Measurements from ENCODE around the gene EXOSC7. TPM values are rescaled to one million over a fixed set of nuclear protein-coding genes. Genes with fewer than 3 reads are reported as not detected.
"Not testable (repeated sequence)": the region's sequence is repeated elsewhere in the genome, so short reads cannot be mapped to it uniquely, and the experiment has no call there.

The EXOSC7 gene
- total RNA-seq, 2 experiments from 2014 or later, result 35.8 to 40.2 TPM

DNA sequence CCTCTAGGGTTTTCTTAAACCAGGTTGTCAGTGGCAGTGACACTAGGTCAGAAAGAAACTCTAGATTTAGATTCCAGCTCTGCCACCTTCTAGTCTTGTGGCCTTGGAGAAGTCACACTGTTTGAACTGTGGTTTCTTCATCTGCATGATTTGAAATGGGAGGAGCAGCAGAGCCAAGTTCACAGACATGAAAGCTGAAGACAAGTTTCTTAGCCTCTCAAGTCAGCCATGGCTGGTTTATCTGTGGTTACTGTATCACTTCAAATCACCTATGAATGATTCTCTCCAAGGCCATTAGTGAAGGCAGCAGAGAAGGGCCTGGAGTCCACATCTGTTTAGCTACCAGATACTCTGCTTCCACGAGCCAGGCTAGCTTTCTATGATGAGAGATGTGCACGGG is 65.6 kb downstream of the EXOSC7 start:
- CTCF ChIA-PET, result interaction anchor here (0.7 to 5.9 kb wide), 15 partner anchors 10 to 618 kb away, joined by 3 to 103 read pairs (median 4); partner anchors contain the start of gene TMEM158
- Mint-ChIP-seq H3K36me3 (ENCODE audit: low read depth) (no peaks in the 10 kb centered on the region), H3K27ac (peak overlapping the region; percentile 84), H3K9me3 (no peaks in the 10 kb centered on the region), H3K4me3 (no peak overlapping the region), H3K27me3 (peaks cover 26% of the 10 kb centered on the region), H3K4me1 (peaks cover 36% of the 10 kb centered on the region)
- POLR2A ChIA-PET, result interaction anchor here (0.6 to 0.9 kb wide), 2 partner anchors 169 to 421 kb away, joined by 3 to 4 read pairs; no protein-coding TSS in a partner anchor
- peak; percentile 55 for DNase-seq

DNA sequence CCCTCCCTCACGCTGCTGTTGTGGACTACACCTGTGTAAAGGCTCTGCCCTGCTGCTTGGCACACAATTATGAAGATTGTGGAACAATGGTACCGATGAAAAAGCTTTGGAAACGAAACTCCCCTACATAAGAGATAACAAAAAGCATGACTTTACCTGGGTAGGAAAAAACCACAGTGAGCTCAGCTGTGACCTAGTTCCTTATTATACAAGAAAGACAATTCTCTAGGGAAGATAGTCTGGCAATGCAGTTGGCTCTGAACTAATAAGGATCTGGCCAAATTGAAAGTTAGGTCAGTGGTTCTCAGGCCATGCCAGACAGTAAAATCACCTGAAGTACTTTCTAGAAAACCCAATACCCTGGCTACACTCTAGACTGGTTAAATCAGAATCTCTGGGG is 66.1 kb downstream of the EXOSC7 start:
- no peak overlapping the region for H3K4me3 Mint-ChIP-seq
- ChIA-PET POLR2A (interaction anchor here (0.9 kb wide), 1 partner anchor 168 kb away, joined by 3 read pairs; no protein-coding TSS in a partner anchor), CTCF (interaction anchor here (0.9 to 5.9 kb wide), 10 partner anchors 9 to 556 kb away, joined by 3 to 103 read pairs (median 4); partner anchors contain the start of gene TMEM158)
- peaks cover 33% of the 10 kb centered on the region for H3K4me1 Mint-ChIP-seq
- H3K9me3 Mint-ChIP-seq, result no peaks in the 10 kb centered on the region
- no peak for DNase-seq
- peaks cover 26% of the 10 kb centered on the region for H3K27me3 Mint-ChIP-seq
- H3K36me3 Mint-ChIP-seq (ENCODE audit: low read depth), result no peaks in the 10 kb centered on the region
- H3K27ac Mint-ChIP-seq, result peak overlapping the region; percentile 84

DNA sequence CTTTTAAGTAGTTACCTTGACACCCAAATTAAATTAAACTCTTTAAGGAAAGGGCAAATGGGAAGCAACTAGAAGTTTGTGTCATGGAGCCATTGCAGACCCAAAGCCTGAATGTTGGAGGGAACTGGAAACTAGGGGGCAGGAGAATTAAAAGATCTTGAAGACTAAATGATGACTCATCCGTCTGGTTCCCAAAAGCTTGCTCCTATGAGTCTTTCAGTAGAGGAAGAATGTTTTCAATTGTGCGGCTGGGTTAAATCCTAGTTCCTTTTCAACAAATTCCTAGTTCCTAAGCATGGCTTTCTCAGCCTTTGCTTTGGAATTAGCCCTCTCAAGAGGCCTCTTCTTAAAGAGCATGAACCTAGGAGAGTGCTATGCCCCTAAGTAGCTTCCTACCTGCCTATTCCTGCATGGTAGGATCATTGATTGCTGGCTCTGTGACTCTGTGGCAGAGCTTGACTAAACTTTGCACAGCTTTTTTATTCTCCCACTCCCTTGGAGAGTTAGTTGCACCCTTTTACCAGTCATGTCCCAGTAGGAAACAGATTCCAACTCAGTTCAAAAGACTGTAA is 67.8 kb downstream of the EXOSC7 start:
- no peaks in the 10 kb centered on the region for H3K36me3 Mint-ChIP-seq (ENCODE audit: low read depth)
- H3K4me3 Mint-ChIP-seq, result no peak overlapping the region
- no peaks in the 10 kb centered on the region for H3K9me3 Mint-ChIP-seq
- no peak overlapping the region for H3K27ac Mint-ChIP-seq
- ChIA-PET POLR2A (no interaction called here), CTCF (interaction anchor here (0.6 to 5.9 kb wide), 6 partner anchors 12 to 294 kb away, joined by 3 to 103 read pairs (median 4); no protein-coding TSS in a partner anchor)
- DNase-seq, result no peak
- H3K27me3 Mint-ChIP-seq, result peaks cover 33% of the 10 kb centered on the region
- H3K4me1 Mint-ChIP-seq, result peaks cover 29% of the 10 kb centered on the region

DNA sequence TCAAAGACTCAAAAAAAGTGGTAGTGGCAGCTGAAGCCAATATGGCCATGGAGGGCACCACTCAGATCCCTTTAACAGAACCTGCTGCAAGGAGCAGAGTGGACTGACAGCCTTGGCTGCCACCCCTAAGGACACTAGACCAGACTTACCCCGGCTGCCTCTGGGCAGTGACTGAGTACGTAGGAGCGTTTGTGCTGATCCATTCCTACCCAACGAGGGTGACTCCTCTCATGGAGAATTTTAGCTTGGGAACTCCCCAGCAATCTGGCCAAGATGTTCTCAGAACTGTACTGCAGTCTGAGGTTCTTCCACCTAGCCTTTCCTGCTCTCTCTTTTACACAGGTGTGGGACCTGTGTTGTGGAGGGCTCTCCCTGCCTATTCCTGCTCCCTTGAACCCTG is 72.2 kb downstream of the EXOSC7 start:
- no peaks in the 10 kb centered on the region for H3K9me3 Mint-ChIP-seq
- DNase-seq, result no peak
- no peaks in the 10 kb centered on the region for H3K36me3 Mint-ChIP-seq (ENCODE audit: low read depth)
- peaks cover 46% of the 10 kb centered on the region for H3K27me3 Mint-ChIP-seq
- ChIA-PET CTCF (interaction anchor here (0.6 to 2.1 kb wide), 2 partner anchors 162 to 527 kb away, joined by 3 to 10 read pairs; no protein-coding TSS in a partner anchor), POLR2A (no interaction called here)
- no peak overlapping the region for H3K4me3 Mint-ChIP-seq
- H3K4me1 Mint-ChIP-seq, result peaks cover 3% of the 10 kb centered on the region
- no peak overlapping the region for H3K27ac Mint-ChIP-seq

DNA sequence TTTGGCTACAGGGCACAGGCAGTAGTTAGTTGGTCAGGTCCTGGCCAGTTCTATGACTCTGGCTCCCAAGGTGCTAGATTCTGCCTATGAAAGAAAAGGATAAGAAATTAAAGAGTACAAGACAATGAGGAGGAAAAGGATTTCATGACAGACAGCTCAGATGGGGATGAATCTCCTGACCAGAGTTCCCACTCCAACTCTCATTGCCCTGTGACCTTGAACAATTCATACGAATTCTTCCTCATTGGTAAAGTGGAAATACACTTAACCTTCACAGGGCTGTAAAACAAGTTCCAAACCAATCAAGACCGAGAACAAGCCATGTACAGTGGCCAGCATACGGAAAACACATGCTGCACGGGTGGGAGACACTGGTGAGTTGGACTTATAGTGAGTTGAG is 73.8 kb downstream of the EXOSC7 start:
- ChIA-PET CTCF (interaction anchor here (2.1 to 2.3 kb wide), 2 partner anchors 9 to 160 kb away, joined by 6 to 10 read pairs; no protein-coding TSS in a partner anchor), POLR2A (no interaction called here)
- Mint-ChIP-seq H3K36me3 (ENCODE audit: low read depth) (no peaks in the 10 kb centered on the region), H3K4me1 (peaks cover 15% of the 10 kb centered on the region), H3K9me3 (no peaks in the 10 kb centered on the region), H3K4me3 (no peak overlapping the region), H3K27ac (no peak overlapping the region), H3K27me3 (peaks cover 42% of the 10 kb centered on the region)
- no peak for DNase-seq

DNA sequence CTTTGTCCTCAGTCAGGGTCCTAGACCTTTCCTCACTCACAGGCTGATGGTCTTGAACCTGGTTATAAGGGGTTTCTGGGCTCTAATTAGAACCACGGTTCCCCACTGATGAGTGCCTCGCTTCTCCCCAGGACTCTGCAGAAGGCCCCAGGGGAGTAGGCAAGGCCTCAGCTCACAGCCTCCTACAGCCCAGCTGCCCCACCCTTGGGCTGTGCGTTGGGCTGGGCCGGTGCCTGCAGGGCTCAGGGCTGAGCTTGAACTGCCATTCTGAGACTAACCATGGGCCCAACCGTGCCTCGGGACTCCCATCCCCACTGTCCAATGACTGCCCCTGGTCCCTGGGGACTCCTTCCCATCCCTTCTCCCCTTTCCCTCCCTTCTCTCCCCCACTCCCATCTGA is 75.6 kb downstream of the EXOSC7 start:
- H3K4me1 Mint-ChIP-seq, result peaks cover 21% of the 10 kb centered on the region
- H3K27ac Mint-ChIP-seq, result no peak overlapping the region
- H3K27me3 Mint-ChIP-seq, result peaks cover 32% of the 10 kb centered on the region
- ChIA-PET POLR2A (no interaction called here), CTCF (interaction anchor here (0.6 to 2.3 kb wide), 2 partner anchors 9 to 11 kb away, joined by 4 to 6 read pairs; no protein-coding TSS in a partner anchor)
- H3K36me3 Mint-ChIP-seq (ENCODE audit: low read depth), result no peaks in the 10 kb centered on the region
- no peak for DNase-seq
- H3K4me3 Mint-ChIP-seq, result no peak overlapping the region
- H3K9me3 Mint-ChIP-seq, result no peaks in the 10 kb centered on the region

DNA sequence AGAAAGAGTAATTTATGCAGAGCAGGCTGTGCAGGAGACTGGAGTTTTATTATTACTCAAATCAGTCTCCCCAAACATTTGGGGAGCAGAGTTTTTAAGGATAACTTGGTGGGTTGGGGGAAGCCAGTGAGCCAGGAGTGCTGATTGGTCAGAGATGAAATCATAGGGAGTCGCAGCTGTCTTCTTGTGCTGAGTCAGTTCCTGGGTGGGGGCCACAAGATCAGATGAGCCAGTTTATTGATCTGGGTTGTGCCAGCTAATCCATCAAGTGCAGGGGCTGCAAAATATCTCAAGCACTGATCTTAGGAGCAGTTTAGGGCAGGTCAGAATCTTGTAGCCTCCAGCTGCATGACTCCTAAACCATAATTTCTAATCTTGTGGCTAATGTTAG is 77.8 kb downstream of the EXOSC7 start:
- H3K36me3 Mint-ChIP-seq (ENCODE audit: low read depth); DNase-seq; H3K9me3 Mint-ChIP-seq; H3K4me3 Mint-ChIP-seq: not testable (repeated sequence)
- Mint-ChIP-seq H3K4me1 (peaks cover 27% of the 10 kb centered on the region), H3K27ac (peak overlapping the region; percentile 55), H3K27me3 (peaks cover 18% of the 10 kb centered on the region)
- ChIA-PET POLR2A (interaction anchor here (0.9 kb wide), 1 partner anchor 64 kb away, joined by 3 read pairs; no protein-coding TSS in a partner anchor), CTCF (interaction anchor here (1.1 to 4.4 kb wide), 2 partner anchors 11 to 12 kb away, joined by 3 to 24 read pairs; no protein-coding TSS in a partner anchor)

DNA sequence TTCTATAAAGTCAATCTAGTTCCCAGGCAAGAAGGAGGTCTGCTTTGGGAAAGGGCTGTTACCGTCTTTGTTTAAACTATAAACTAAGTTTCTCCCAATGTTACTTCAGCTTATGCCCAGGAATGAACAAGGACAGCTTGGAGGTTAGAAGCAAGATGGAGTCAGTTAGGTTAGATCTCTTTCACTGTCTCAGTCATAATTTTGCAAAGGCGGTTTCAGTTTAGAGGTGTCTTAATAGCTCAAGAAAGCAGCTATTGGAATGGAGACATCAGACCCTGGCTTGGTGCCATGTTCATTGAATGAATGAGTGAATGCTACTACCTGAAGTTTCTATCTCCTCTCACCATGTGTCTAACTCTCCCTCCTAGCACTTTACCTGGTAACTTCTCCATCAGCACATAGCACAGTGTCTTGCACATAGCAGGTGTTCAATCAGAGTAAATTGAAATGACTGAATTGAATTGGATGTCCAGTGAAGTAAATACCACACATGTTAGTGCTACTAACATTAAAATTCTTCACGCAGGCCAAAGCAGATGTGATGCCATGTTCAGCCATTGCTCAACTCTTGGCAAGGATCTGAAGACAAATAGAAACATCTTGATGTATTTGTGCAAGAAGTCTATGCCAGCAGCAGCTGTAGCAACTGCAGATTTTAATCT is 78.3 kb downstream of the EXOSC7 start:
- Mint-ChIP-seq H3K9me3 (no peaks in the 10 kb centered on the region), H3K4me1 (peaks cover 27% of the 10 kb centered on the region), H3K27me3 (peaks cover 15% of the 10 kb centered on the region), H3K36me3 (ENCODE audit: low read depth) (no peaks in the 10 kb centered on the region), H3K4me3 (no peak overlapping the region), H3K27ac (no peak overlapping the region)
- DNase-seq, result no peak
- CTCF ChIA-PET, result interaction anchor here (1.1 to 4.4 kb wide), 2 partner anchors 10 to 12 kb away, joined by 3 to 24 read pairs; no protein-coding TSS in a partner anchor
- POLR2A ChIA-PET, result interaction anchor here (0.9 kb wide), 1 partner anchor 64 kb away, joined by 3 read pairs; no protein-coding TSS in a partner anchor

DNA sequence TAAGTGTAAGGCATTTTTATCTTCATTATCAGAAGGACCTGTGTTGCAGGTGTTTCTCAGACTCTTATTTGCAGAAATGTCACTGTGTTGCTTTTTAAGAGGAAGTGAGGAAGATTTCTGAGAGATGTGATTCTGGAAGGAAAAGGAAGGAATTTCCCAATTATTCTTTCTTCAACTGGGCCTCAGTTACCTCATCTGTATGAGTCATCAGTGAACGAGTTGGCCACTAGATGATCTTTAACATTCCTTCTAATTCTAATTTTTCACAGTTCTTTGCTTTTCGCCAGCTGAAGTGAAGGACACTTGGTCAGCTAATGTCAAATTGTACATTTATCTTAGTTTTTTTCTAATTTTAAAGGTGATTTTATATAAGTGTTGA is 79.0 kb downstream of the EXOSC7 start:
- H3K4me3 Mint-ChIP-seq, result no peak overlapping the region
- H3K4me1 Mint-ChIP-seq, result peaks cover 27% of the 10 kb centered on the region
- H3K36me3 Mint-ChIP-seq (ENCODE audit: low read depth), result no peaks in the 10 kb centered on the region
- POLR2A ChIA-PET, result no interaction called here
- H3K27me3 Mint-ChIP-seq, result peaks cover 8% of the 10 kb centered on the region
- no peaks in the 10 kb centered on the region for H3K9me3 Mint-ChIP-seq
- no peak overlapping the region for H3K27ac Mint-ChIP-seq
- CTCF ChIA-PET, result interaction anchor here (0.6 to 4.4 kb wide), 5 partner anchors 13 to 601 kb away, joined by 3 to 24 read pairs (median 3); no protein-coding TSS in a partner anchor
- DNase-seq, result no peak

DNA sequence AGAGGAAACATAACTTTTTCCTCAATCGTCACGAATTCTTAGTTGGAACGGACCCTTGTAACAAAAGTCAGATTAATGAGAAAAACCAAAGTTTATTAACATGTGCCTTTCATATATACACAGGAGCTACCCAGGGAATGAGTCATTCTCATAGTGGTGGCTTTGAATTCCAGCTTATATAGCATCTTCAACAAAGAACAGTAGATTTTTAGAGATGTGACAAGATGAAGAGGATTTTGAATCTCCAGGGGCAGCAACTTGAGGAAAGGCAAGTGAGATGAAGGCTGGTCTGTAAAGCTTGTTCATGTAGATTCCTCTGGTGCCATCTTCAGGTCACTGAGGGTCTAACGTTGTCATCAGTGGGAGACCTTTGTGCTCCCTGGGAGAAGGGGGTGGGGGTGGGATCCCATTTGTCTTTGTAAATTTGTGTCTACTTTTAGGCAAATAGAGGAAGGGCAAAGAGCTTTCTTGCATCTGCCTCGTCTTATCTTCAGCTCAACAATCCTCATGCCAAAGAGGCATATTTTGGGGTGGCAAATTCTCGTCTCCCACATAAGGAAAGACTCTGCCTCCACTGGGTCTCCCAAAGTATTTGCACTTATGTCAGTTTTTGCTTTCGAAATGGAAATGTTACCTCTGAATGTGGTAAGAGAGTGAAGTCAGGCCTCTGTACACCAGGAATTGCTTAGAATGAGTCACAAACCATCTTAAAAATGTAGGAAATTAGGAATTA is 79.5 kb downstream of the EXOSC7 start:
- Mint-ChIP-seq H3K36me3 (ENCODE audit: low read depth) (no peaks in the 10 kb centered on the region), H3K4me1 (peaks cover 27% of the 10 kb centered on the region), H3K27ac (no peak overlapping the region), H3K4me3 (no peak overlapping the region), H3K27me3 (peaks cover 2% of the 10 kb centered on the region), H3K9me3 (no peaks in the 10 kb centered on the region)
- peak; percentile 47 for DNase-seq
- CTCF ChIA-PET, result interaction anchor here (0.6 to 4.4 kb wide), 7 partner anchors 14 to 600 kb away, joined by 3 to 24 read pairs (median 3); partner anchors contain the start of gene TMEM158
- POLR2A ChIA-PET, result no interaction called here

DNA sequence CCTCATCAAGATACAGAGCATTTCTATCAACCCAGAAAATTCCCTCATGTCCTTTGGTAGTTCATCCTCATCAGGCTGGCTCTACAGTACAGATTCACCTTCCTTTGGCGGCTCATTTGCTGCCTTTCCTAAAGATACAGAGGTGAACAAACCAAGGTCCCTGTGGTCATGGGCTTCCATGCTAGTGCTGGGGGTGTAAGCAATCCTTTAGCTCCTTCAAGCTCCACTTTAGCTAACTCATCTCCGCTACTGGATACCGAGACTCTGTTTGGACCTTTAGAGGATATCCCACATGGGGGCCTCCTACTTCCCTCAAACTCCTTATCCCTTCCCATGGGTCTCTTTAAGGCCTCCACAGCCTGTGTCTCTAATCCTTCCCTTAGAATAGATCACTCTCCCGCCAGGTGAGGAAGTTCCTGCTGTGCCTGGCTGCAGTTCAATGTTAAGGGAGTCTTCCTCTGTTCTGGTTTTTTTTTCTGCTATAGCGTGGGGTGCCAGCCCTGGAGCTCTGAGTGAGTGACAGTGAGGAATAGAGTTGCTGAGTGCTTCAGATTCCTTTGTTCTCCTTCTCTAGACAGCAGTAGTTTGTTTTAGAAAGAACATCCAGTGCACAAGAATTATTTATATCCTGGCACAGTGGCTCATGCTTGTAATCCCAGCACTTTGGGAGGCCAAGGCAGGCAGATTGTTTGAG is 80.7 kb downstream of the EXOSC7 start:
- H3K9me3 Mint-ChIP-seq, result no peaks in the 10 kb centered on the region
- H3K4me3 Mint-ChIP-seq, result no peak overlapping the region
- no peaks in the 10 kb centered on the region for H3K36me3 Mint-ChIP-seq (ENCODE audit: low read depth)
- DNase-seq, result no peak
- ChIA-PET POLR2A (no interaction called here), CTCF (interaction anchor here (1.0 to 4.4 kb wide), 4 partner anchors 15 to 170 kb away, joined by 3 to 24 read pairs (median 3); partner anchors contain the start of gene TMEM158)
- H3K27me3 Mint-ChIP-seq, result no peaks in the 10 kb centered on the region
- H3K27ac Mint-ChIP-seq, result no peak overlapping the region
- H3K4me1 Mint-ChIP-seq, result peaks cover 27% of the 10 kb centered on the region

DNA sequence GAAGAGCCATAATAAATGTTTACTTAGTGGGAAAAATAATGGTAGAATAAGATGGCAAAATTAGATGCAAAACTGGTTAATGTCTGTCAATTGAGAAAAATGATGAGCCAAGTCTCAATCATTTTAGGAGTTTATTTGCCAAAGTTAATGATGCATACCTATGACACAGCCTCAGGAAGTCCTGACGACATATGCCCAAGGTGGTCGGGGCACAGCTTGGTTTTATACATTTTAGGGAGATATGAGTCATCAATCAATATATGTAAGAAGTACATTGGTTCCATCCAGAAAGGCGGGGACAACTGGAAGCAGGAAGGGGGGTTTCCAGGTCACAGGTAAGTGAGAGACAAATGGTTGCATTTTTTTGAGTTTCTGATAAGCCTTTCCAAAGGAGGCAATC is 81.5 kb downstream of the EXOSC7 start:
- no peaks in the 10 kb centered on the region for H3K27me3 Mint-ChIP-seq
- DNase-seq, result no peak
- no peak overlapping the region for H3K4me3 Mint-ChIP-seq
- no peaks in the 10 kb centered on the region for H3K36me3 Mint-ChIP-seq (ENCODE audit: low read depth)
- H3K27ac Mint-ChIP-seq, result no peak overlapping the region
- POLR2A ChIA-PET, result no interaction called here
- H3K4me1 Mint-ChIP-seq, result peaks cover 28% of the 10 kb centered on the region
- no peaks in the 10 kb centered on the region for H3K9me3 Mint-ChIP-seq
- CTCF ChIA-PET, result interaction anchor here (1.0 to 4.4 kb wide), 2 partner anchors 16 to 152 kb away, joined by 3 to 24 read pairs; no protein-coding TSS in a partner anchor
